HS-27A (cell line): Measurements from ENCODE around the gene TMEM128.
"Not testable (repeated sequence)": the region's sequence is repeated elsewhere in the genome, so short reads cannot be mapped to it uniquely, and the experiment has no call there.

Experiments used
- DNase-seq: peaks from one replicate; pipeline ENCODE4 v3.0.0-alpha.2; 2012; ENCODE audit warnings: low read depth, missing footprints

TMEM128 gene

GRCh38 chr4:4248029-4248884 lies at the start of gene TMEM128:
Gene TMEM128, minus strand, starts transcription at chr4:4248223. Its CDS starts 21 bp downstream, at chr4:4248202.
- DNase-seq: peak; percentile 85

GRCh38 chr4:4296283-4296846 lies 48.3 kb upstream of the TMEM128 start:
- no peak for DNase-seq

GRCh38 chr4:4293279-4293678 lies 45.3 kb upstream of the TMEM128 start:
- DNase-seq: no peak

- DNase-seq: peak; percentile 61
Measured at GRCh38 chr4:4289941-4290850, 42.2 kb upstream of the TMEM128 start, which contains the start of the genes LYAR and ZBTB49. Gene LYAR, minus strand, starts transcription at chr4:4290154. Its CDS starts 6,412 bp downstream, at chr4:4283742. Gene ZBTB49, plus strand, starts transcription at chr4:4290251. Its CDS starts 9,695 bp downstream, at chr4:4299946.

- DNase-seq: peak; percentile 8
Measured at GRCh38 chr4:4289597-4289940, 41.5 kb upstream of the TMEM128 start.

- no peak for DNase-seq
Measured at GRCh38 chr4:4289055-4289454, 41.0 kb upstream of the TMEM128 start.

GRCh38 chr4:4288098-4288497 lies 40.1 kb upstream of the TMEM128 start:
- DNase-seq: no peak

- DNase-seq: peak; percentile 15
Measured at GRCh38 chr4:4284827-4285618, 37.0 kb upstream of the TMEM128 start.

GRCh38 chr4:4281787-4282186 lies 33.8 kb upstream of the TMEM128 start:
- no peak for DNase-seq

GRCh38 chr4:4277531-4277930 lies 29.5 kb upstream of the TMEM128 start:
- DNase-seq: no peak

GRCh38 chr4:4274226-4274625 lies 26.2 kb upstream of the TMEM128 start:
- no peak for DNase-seq

GRCh38 chr4:4271912-4272311 lies 23.9 kb upstream of the TMEM128 start:
- no peak for DNase-seq

GRCh38 chr4:4270529-4270928 lies 22.5 kb upstream of the TMEM128 start:
- no peak for DNase-seq

- no peak for DNase-seq
Measured at GRCh38 chr4:4269856-4270255, 21.8 kb upstream of the TMEM128 start.

GRCh38 chr4:4269331-4269731 lies 21.3 kb upstream of the TMEM128 start:
- DNase-seq: no peak

GRCh38 chr4:4268776-4269175 lies 20.8 kb upstream of the TMEM128 start:
- DNase-seq: no peak

GRCh38 chr4:4267981-4268380 lies 20.0 kb upstream of the TMEM128 start:
- no peak for DNase-seq

GRCh38 chr4:4260185-4260751 lies 12.2 kb upstream of the TMEM128 start:
- DNase-seq: peak; percentile 4

GRCh38 chr4:4259484-4260100 lies 11.6 kb upstream of the TMEM128 start:
- no peak for DNase-seq

GRCh38 chr4:4257705-4258104 lies 9.7 kb upstream of the TMEM128 start:
- DNase-seq: not testable (repeated sequence)

GRCh38 chr4:4256799-4257198 lies 8.8 kb upstream of the TMEM128 start:
- no peak for DNase-seq
